Heart left ventricle (tissue), 13 donors: ENCODE results near the gene DUOXA1.

ENCODE experiments used
- POLR2A ChIP-seq, 2 donors: fragments of 450-650 bp; IDR thresholded peaks; one replicate each; pipeline ENCODE4 v1.6.1; 2017; ENCODE audit warnings: antibody characterized with exemption in 2 of 2, mild to moderate bottlenecking in 2 of 2, moderate library complexity in 2 of 2
- TF ChIP-seq, protein P1 (sequence below), 12 donors: fragments of 200-600 bp; sonication (generic) in 4 of 12; IDR thresholded peaks; one replicate each; pipeline versions ENCODE4 v1.5.0 to v1.8.0; 2018 to 2022; ENCODE audit warnings: antibody characterized with exemption in 12 of 12, mild to moderate bottlenecking in 5 of 12
- donor health status: ischemic (EF 13 %, LVEDD 7.1; RV severe dilation, severe dysfunction).
- donor health status: DM: no; HTN: yes; CAD: no.
- donor health status: DM: no; HTN: no; CAD: no.
- donor health status: ischemic (EF 25% LVEDD 6.9; RV normal size, moderate dysfunction).
- donor health status: ischemic (EF 25% LVEDD 5.7; RV mildly dilated, moderate dysfunction).
- donor health status: ischemic (EF 35%, LVEDD 5.7; RV mildly dilated, moderate dysfunction).
- donor health status: nonischemic (EF 11% LVEDD 7.7; RV severe dilation, severe dysfunction).
- donor health status: DM: yes; HTN: yes; CAD: no.
- donor health status: PGD.
- donor health status: ischemic (EF 29% LVEDD 5.4; RV normal size, mild dysfunction).
- donor health status: nonischemic (EF 23%, LVEDD 6.1; RV moderate dilation, normal function).

DNA sequence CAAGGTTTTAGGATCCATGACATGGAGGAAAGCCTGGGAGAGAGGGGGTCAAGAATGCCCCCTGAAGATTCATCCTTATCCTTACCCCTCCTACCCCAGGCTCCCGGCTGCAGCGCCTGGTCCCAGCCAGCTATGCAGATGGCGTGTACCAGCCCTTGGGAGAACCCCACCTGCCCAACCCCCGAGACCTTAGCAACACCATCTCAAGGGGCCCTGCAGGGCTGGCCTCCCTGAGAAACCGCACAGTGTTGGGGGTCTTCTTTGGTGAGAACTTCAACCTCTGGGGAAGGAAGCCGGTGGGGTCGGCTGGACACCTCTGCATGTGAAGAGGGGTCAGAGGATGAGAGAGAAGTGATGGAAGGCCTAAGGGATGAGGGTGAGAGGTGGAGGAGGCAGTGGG is 4.4 kb upstream of the DUOXA1 start:
- TF ChIP-seq, protein P1, sequence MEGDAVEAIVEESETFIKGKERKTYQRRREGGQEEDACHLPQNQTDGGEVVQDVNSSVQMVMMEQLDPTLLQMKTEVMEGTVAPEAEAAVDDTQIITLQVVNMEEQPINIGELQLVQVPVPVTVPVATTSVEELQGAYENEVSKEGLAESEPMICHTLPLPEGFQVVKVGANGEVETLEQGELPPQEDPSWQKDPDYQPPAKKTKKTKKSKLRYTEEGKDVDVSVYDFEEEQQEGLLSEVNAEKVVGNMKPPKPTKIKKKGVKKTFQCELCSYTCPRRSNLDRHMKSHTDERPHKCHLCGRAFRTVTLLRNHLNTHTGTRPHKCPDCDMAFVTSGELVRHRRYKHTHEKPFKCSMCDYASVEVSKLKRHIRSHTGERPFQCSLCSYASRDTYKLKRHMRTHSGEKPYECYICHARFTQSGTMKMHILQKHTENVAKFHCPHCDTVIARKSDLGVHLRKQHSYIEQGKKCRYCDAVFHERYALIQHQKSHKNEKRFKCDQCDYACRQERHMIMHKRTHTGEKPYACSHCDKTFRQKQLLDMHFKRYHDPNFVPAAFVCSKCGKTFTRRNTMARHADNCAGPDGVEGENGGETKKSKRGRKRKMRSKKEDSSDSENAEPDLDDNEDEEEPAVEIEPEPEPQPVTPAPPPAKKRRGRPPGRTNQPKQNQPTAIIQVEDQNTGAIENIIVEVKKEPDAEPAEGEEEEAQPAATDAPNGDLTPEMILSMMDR (IDR thresholded peaks at IDR 0.05) = no peak
- no peak for TF ChIP-seq POLR2A (IDR thresholded peaks at IDR 0.05)
